COLO668 (cell line): Measurements from ENCODE around the gene ANXA2.

ENCODE experiments used
- DNase-seq: peaks from one replicate; lab custom pipeline; 2025; ENCODE audit not compliant: unreplicated experiment; lab: John Stamatoyannopoulos, UW

ANXA2 gene

DNA sequence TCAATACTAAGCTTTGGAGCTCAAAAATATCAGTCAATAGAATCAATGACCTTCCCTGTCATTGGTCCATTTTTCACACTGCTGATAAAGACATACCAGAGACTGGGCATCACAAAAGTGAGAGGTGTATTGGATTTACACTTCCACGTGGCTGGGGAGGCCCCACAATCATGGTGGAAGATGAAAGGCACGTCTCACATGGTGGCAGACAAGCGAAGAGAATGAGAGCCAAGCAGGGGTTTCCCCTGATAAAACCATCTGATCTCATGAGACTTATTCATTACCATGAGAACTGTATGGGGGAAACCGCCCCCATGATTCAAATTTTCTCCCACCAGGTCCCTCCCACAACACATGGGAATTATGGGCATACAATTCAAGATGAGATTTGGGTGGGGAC, 81.9 kb downstream of the ANXA2 start:
- no peak for DNase-seq

DNA sequence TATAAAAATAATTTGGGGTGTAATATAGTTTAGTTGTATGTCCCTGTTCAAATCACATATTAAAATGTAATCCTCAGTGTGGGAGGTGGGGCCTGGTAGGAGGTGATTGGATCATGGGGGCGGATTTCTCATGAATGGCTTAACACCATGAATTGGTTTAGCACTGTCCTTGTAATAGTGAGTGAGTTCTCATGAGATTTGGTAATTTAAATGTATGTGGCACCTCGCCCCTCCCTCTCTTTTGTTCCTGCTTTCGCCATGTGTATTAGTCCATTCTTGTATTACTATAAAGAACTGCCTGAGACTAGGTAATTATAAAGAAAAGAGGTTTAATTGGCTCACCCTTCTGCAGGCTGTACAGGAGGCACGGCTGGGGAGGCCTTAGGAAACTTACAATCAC, 83.9 kb downstream of the ANXA2 start:
- no peak for DNase-seq

DNA sequence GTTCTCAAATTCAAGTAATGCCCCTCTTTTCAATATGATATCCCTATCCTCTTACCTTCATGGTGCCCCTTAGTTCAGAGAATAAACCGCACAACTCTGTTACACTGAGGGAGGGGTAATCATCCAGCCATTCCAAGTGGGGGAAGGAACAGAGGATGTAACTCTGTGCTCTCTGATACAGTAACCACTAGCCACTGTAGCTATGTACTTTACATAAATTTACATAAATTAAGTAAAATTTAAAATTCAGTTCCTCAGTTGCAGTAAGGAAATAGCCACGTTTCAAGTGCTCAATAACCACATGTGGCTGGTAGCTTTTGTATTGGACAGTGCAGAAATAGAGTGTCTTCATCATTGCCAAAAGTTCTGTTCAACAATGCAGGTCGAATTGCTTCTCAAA, 90.8 kb downstream of the ANXA2 start:
- DNase-seq = no peak

DNA sequence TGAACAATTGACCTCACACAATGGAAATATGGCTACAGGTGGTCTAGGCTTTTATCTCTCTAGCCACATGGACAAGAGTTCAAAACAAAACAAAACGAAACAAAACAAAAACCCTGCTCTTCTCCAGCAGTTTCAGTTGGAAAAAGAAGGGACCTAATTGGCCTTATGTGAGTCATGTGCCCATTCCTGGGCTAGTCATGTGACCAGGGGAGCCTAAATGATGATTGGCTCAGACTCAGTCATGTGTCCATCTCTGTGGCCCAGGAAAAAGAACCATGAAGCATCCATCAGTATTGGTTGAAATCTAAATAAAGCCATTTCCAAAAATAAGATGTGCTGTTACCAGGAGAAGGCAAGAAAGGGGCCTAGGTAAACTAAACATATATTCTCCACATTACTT, 96.8 kb downstream of the ANXA2 start:
- peak; percentile 22 for DNase-seq

DNA sequence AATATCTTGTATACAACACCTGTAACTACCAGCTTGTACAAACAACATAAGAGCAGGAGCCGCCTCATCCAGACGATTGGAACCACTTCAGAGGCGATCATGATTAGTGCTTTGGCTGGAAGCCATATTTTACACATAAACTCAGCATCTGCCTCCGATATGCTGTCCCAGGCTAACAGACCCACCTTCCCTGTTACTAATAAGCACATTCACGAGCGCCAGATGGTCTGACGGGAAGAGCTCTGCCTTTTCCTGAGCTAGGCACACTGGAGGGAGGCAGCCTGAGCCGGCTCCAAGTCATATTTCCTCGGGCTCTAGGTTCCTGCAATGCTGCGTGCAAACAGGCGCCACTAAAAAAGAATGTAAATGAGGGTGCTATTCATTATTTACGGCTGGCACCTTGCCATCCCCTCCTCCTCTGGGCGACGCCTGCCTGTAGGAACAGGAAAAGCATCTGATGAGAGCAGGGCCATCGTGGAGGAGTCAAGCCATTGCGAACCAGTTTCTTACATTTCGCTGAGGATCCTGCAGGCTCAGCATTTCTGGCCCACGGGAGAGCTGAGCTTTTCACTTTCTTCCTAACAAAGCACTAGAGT, 98.2 kb downstream of the ANXA2 start:
- DNase-seq = peak; percentile 94
